ENCODE measurements around the gene CCDC149.
A peak's percentile ranks its signal among the peaks of the same experiment; 100 is the strongest.

The CCDC149 gene

GRCh38 chr4:24881508-24882196 is 31.2 kb downstream of the CCDC149 start:
- DNase-seq (ENCODE audit: low spot score): no peak

GRCh38 chr4:24880186-24880585 is 32.7 kb downstream of the CCDC149 start:
- DNase-seq (ENCODE audit: low spot score): no peak

GRCh38 chr4:24878636-24879016 is 34.2 kb downstream of the CCDC149 start:
- DNase-seq (ENCODE audit: low spot score): no peak

GRCh38 chr4:24877868-24878635 is 34.8 kb downstream of the CCDC149 start:
- DNase-seq (ENCODE audit: low spot score): no peak

- no peak for DNase-seq (ENCODE audit: low spot score)
Measured at GRCh38 chr4:24876431-24876830, 36.4 kb downstream of the CCDC149 start.

- DNase-seq (ENCODE audit: low spot score): no peak
Measured at GRCh38 chr4:24872720-24873119, 40.1 kb downstream of the CCDC149 start.

GRCh38 chr4:24871210-24871609 is 41.6 kb downstream of the CCDC149 start:
- no peak for DNase-seq (ENCODE audit: low spot score)

- no peak for DNase-seq (ENCODE audit: low spot score)
Measured at GRCh38 chr4:24867766-24868296, 45.0 kb downstream of the CCDC149 start.

GRCh38 chr4:24867251-24867650 is 45.6 kb downstream of the CCDC149 start:
- no peak for DNase-seq (ENCODE audit: low spot score)

GRCh38 chr4:24865401-24865800 is 47.4 kb downstream of the CCDC149 start:
- no peak for DNase-seq (ENCODE audit: low spot score)

GRCh38 chr4:24863799-24864198 is 49.0 kb downstream of the CCDC149 start:
- DNase-seq (ENCODE audit: low spot score): no peak

- DNase-seq (ENCODE audit: low spot score): no peak
Measured at GRCh38 chr4:24862073-24862751, 50.6 kb downstream of the CCDC149 start.

GRCh38 chr4:24858550-24858949 is 54.3 kb downstream of the CCDC149 start:
- no peak for DNase-seq (ENCODE audit: low spot score)

- no peak for DNase-seq (ENCODE audit: low spot score)
Measured at GRCh38 chr4:24858026-24858425, 54.8 kb downstream of the CCDC149 start.

- DNase-seq (ENCODE audit: low spot score): no peak
Measured at GRCh38 chr4:24856586-24856985, 56.3 kb downstream of the CCDC149 start.

- no peak for DNase-seq (ENCODE audit: low spot score)
Measured at GRCh38 chr4:24855741-24856140, 57.1 kb downstream of the CCDC149 start.

GRCh38 chr4:24853142-24853541 is 59.7 kb downstream of the CCDC149 start:
- no peak for DNase-seq (ENCODE audit: low spot score)

- peak; percentile 5 for DNase-seq (ENCODE audit: low spot score)
Measured at GRCh38 chr4:24850674-24851073, 62.2 kb downstream of the CCDC149 start.

GRCh38 chr4:24849756-24850155 is 63.1 kb downstream of the CCDC149 start:
- no peak for DNase-seq (ENCODE audit: low spot score)

GRCh38 chr4:24849351-24849750 is 63.5 kb downstream of the CCDC149 start:
- DNase-seq (ENCODE audit: low spot score): no peak

- DNase-seq (ENCODE audit: low spot score): no peak
Measured at GRCh38 chr4:24846716-24847115, 66.1 kb downstream of the CCDC149 start.

- DNase-seq (ENCODE audit: low spot score): no peak
Measured at GRCh38 chr4:24845902-24846301, 66.9 kb downstream of the CCDC149 start.

- DNase-seq (ENCODE audit: low spot score): no peak
Measured at GRCh38 chr4:24845132-24845531, 67.7 kb downstream of the CCDC149 start.
